Measurements from ENCODE around the gene FXYD4. TPM values are rescaled to one million over a fixed set of nuclear protein-coding genes. Genes with fewer than 3 reads are reported as not detected.

Gene FXYD4
- total RNA-seq, 4 donors from 2014 or later = not detected

GRCh38 chr10:43399320-43400310 lies 28.2 kb downstream of the FXYD4 start:
- DNase-seq (ENCODE audit: low spot score in 2 of 2) = peak in 1 of 2 donors; percentile 49
- TF ChIP-seq POLR2A (IDR thresholded peaks at IDR 0.05) (no peak), CTCF (IDR thresholded peaks at IDR 0.05) (no peak)
- intact Hi-C loops (cut with DNase I; ENCODE audit: low total_unique reads) = loop anchor here (5.0 kb wide), 1 partner anchor 38 kb away; the partner anchor contains the start of gene ZNF487
- H3K4me3 ChIP-seq (ENCODE audit: low read depth, poor library complexity, severe bottlenecking) = no peak overlapping the region
- 89 to 90% methylated on average over 5 of the region's 5 CpGs for WGBS, 2 donors

GRCh38 chr10:43401627-43402026 lies 30.2 kb downstream of the FXYD4 start:
- TF ChIP-seq POLR2A (IDR thresholded peaks at IDR 0.05) = no peak
- TF ChIP-seq CTCF (IDR thresholded peaks at IDR 0.05) = no peak
- 86 to 88% methylated on average over 2 of the region's 2 CpGs for WGBS, 2 donors
- intact Hi-C loops (cut with DNase I; ENCODE audit: low total_unique reads) = no loop called here
- peak in 1 of 2 donors; percentile 50 for DNase-seq (ENCODE audit: low spot score in 2 of 2)
- no peak overlapping the region for H3K4me3 ChIP-seq (ENCODE audit: low read depth, poor library complexity, severe bottlenecking)

- 59 to 63% methylated on average over 4 of the region's 4 CpGs for WGBS, 2 donors
- no peak overlapping the region for H3K4me3 ChIP-seq (ENCODE audit: low read depth, poor library complexity, severe bottlenecking)
- TF ChIP-seq CTCF (IDR thresholded peaks at IDR 0.05) = no peak
- no peak for TF ChIP-seq POLR2A (IDR thresholded peaks at IDR 0.05)
- intact Hi-C loops (cut with DNase I; ENCODE audit: low total_unique reads) = no loop called here
- no peak for DNase-seq (ENCODE audit: low spot score in 2 of 2)
Observed at GRCh38 chr10:43402176-43402575, 30.7 kb downstream of the FXYD4 start.

- intact Hi-C loops (cut with DNase I; ENCODE audit: low total_unique reads) = no loop called here
- WGBS, 2 donors = 71 to 74% methylated on average over 7 of the region's 7 CpGs
Observed at GRCh38 chr10:43402880-43403452, 31.5 kb downstream of the FXYD4 start.

More at GRCh38 chr10:43402880-43403452, 31.5 kb downstream of the FXYD4 start:
- TF ChIP-seq POLR2A (IDR thresholded peaks at IDR 0.05) (no peak), CTCF (IDR thresholded peaks at IDR 0.05) (no peak)
- no peak overlapping the region for H3K4me3 ChIP-seq (ENCODE audit: low read depth, poor library complexity, severe bottlenecking)
- peak in 1 of 2 donors; percentile 23 for DNase-seq (ENCODE audit: low spot score in 2 of 2)

All from lower leg skin (tissue), 4 donors.